NB4 (cell line): Measurements from ENCODE around the gene STX8.

Experiments used
- CTCF ChIP-seq: IDR thresholded peaks from one replicate; pipeline ENCODE4 v1.5.1; 2012; ENCODE audit warnings: low read depth, low read length
- MAX ChIP-seq: IDR thresholded peaks from 2 replicates; pipeline ENCODE4 v1.6.1; 2011; ENCODE audit warnings: low read depth, low read length
- POLR2A ChIP-seq: IDR thresholded peaks from 2 replicates; pipeline ENCODE4 v1.6.1; 2011; ENCODE audit warnings: mild to moderate bottlenecking; ENCODE audit not compliant: insufficient read length; ENCODE audit errors: extremely low read depth

GRCh38 chr17:9427465-9428315, 147.9 kb downstream of the STX8 start:
- TF ChIP-seq CTCF (no peak), POLR2A (no peak), MAX (no peak)
